GM18507 (cell line): ENCODE results near the gene ANKRD28.

Experiments
- DNase-seq: peaks from one replicate; pipeline ENCODE4 v3.0.0; 2011; ENCODE audit warnings: low read depth; ENCODE audit not compliant: insufficient read length; ENCODE audit errors: extremely low spot score
- FAIRE-seq: peaks from 2 replicates; lab custom pipeline; 2011; peaks lifted over from hg19 to GRCh38; lab: Jason Lieb, UNC

The ANKRD28 gene

DNA sequence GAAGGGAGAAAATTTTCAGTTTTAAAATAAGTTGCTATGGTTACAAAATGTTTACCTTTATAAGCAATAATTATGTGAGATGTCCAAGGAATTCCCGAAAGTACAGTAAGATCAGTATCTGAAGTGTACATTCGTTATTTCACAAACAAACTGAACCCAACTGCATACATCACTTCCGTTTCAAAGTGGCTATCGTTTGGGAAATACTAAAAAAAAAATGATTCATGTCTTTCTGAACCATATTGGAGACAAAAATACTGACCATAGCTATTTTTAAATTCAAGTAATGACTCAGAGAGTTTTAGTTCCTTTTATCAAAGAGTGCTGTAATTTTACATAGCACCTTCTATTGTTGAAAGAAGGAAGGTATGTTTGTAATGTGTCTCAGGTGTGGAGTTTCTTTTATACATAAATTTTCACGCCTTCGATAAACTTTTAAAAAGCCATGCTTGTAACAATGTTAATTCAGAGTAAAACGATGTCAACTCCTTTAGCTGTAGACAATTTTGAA lies 8.0 kb upstream of the ANKRD28 start:
- peak; percentile 95 for FAIRE-seq
- DNase-seq = peak; percentile 40

DNA sequence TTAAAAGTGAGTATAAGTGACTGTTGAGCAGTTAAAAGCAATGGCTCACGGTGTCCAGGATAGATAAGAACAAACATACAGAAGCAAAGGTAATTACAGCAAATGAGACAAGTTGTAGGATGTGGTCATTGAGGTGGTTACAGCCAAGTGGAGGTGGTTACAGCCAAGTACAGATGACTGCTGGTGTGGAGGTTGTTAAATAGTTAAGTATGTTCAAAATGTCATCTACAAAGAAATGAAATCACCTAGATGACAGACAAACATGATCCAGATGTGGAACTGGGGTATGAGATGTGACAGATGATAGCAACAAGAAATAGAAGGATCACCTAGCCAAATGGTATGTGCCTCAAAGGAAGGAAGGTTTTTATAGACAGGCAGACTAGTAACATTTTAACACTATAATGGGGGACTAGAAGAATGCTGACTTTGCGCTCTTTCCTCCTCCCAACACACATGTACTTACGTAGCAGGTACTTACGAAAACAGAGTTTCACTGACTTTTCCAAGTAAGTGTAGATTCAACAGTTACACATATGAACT lies 6.8 kb upstream of the ANKRD28 start:
- DNase-seq = no peak
- FAIRE-seq = peak; percentile 50

DNA sequence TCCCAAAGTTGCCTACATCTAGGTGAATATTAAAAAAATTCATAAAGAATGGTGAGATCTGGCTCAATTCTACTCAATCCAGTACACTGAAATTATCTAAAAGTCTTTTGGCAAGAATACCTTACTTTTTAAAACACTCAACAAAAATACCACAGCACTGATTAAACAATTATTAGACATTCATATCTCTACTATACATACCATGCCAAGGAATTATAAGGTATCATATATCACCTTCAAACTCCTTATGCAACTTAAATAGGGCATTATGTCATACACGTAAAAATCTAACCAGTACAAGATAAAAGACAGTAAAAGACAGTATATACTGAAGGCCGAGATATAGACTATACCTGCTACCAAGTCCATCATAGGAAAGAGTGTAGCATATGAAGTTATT lies 6.1 kb upstream of the ANKRD28 start:
- FAIRE-seq (no peak), DNase-seq (no peak)

DNA sequence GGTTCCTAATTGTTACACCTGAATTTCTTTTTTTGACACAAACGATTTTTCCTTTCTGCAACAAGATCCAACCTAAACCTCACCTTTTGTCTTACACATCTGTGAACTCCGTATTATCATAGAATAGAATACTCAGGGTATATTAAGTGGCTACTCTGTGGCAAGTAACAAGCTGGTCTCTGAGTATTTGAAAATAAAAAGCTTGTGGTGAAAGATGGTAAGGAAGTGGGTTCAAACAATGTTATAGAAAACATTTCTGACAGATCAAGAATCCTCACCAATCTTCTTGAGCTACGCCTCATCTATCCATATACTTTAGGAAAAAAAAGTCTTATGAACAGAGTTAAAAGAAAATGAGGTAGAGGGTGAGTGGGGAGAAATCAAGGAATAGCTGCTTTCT lies 3.5 kb upstream of the ANKRD28 start:
- FAIRE-seq (no peak), DNase-seq (no peak)

DNA sequence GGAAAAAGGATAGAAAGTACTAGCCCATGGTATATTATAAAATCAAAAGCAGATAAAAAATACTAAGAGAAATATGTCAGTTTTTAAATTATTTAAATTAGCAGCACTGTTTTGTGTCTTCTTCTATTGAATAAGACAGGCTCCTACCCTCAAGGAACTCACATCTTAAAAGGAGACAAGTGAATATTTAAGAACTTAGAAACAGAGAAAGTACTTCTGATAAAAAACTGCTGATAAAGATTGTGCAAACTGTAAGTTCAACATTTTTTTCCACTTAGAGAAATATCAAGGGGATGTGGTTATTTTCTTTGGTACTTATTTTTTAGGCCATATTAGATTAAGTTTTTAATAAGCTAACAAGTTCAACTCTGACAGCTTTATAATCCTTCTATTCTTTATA lies 3.0 kb upstream of the ANKRD28 start:
- FAIRE-seq = no peak
- DNase-seq = no peak

DNA sequence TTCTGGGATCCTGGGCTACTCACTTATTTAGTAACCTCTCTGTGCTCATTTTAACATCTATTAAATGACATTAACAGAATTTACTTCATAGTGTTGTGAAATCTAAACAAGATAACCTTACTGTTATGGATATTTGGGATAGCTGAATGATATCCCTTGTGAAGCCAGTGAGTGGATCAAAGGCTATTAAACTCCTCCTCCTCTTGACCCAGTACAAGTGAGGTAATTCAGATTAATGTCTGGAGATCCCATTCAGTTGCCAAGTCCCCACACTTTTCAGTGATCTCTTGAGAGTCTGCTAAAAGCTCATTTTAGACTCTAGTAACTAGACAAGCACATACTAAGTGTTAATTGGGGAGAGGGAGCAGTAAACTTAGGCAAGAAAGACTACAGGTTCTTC lies 2.5 kb upstream of the ANKRD28 start:
- no peak for FAIRE-seq
- no peak for DNase-seq

DNA sequence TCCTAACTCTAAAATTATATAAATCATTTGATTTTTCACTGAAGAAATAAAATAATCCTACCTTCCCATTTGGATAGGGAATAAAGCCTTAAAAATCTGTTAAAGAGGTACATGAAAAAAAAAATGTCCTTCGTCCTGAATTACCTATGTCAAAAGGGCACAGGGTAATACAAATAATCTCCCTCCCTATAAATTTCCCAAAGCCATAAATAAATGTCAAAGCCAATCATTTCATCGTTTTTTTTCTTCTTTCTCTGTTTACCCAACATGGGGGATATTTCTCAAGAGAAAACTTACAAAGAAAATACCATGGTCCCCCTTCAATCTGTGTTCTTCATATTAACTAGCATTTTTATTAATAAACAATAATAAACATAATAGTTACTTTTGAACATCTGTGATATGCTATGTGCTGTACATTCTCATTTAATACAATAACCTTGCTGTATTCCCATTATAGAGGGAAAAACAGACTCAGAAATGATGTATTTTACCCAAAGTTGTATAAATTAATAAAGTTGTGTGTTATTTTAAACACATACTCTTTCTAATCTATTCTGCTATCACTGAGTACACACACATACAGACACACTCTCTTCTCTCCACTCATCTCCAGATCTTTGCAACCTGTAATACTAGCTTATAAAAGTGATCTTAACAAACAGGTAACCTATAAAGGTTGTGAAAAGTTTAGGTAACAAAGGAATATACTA lies 910 bp upstream of the ANKRD28 start:
- FAIRE-seq (no peak), DNase-seq (no peak)

DNA sequence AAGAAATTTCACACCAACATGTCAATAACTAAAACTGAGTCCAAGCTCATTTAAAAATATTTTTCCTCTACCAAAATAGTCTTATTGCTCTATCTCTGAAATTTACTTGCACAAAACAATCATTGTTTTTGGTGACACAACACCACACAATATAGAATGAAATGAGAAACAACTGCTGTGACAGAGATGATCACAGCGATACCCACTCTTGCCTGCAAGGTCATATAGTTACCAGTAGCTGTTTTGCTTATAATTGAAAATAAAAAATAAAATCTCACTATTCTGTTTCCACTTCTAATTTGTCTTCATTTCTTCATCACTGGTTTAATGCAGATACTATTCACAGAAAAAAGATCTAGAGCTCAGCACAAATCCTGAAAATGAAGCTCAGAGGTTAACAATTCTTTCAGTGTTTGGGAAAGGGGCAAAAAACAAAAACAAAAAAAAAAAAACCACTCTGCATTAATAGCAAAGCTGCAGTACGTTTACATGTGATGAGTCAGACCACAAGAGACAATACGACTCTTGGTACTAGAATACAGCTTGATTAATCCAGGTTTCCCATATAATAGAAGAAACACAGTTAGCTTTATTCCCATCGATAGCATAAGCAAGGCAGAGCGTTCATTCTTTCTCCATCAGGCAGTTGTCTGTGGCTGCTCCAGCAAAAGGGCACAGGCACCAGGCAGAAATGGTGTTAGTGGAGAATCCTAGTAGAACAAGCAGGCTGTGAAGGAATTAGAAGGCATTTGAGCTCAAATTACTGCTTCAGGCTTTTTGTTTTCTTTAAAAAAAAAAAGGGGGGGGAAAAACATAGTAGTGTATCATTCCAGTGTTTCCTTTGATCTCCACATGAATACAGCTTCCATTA lies 773 bp downstream of the ANKRD28 start:
- DNase-seq = no peak
- FAIRE-seq = no peak

DNA sequence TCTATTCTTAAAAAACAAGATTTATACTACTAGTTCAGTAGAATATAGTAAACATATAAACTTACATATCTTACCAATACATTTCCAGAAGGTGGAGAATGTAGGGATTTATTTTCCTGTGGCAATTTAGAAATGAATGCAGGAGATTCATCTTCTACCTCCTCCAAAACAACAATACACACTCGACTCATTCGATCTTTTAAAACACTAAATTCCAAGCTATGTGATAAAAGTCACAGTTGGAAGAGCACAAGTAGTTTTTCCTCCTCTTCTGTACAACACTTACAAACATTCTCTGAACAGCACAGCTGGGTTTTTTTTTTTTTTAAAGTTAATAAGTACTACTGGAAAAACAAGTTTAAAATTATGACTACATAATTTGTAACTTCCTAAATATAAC lies 1.4 kb downstream of the ANKRD28 start:
- FAIRE-seq (peak; percentile 47), DNase-seq (no peak)

DNA sequence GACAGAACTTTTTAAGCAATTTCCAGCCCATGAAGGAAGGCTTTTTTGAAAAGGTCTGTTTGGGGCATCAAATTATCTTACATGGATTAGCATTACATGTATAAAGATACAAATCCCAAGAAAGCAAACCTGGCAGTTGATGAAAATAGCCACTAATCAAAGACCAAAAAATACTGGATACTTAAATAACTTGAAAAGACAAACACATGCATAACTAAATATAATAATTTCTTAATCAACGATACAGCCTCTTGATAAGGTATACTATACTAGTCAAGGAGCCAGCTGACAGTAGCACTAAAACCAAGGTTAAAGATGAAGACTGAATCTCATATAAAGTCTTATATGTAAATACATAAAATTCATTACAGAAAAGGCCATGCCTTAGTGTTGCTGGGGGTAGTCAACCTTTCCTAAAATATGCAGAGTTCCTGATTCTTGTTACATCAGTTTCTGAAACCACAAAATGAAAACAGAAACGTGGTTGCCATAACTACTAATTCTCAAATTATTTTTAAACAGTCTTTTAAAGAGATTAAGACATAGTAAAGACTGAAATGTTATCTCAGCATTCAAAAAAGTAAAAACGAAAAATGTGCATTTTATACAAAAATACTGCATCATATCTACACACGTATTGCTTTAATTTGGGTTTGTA lies 2.0 kb downstream of the ANKRD28 start:
- peak; percentile 79 for FAIRE-seq
- DNase-seq = no peak

DNA sequence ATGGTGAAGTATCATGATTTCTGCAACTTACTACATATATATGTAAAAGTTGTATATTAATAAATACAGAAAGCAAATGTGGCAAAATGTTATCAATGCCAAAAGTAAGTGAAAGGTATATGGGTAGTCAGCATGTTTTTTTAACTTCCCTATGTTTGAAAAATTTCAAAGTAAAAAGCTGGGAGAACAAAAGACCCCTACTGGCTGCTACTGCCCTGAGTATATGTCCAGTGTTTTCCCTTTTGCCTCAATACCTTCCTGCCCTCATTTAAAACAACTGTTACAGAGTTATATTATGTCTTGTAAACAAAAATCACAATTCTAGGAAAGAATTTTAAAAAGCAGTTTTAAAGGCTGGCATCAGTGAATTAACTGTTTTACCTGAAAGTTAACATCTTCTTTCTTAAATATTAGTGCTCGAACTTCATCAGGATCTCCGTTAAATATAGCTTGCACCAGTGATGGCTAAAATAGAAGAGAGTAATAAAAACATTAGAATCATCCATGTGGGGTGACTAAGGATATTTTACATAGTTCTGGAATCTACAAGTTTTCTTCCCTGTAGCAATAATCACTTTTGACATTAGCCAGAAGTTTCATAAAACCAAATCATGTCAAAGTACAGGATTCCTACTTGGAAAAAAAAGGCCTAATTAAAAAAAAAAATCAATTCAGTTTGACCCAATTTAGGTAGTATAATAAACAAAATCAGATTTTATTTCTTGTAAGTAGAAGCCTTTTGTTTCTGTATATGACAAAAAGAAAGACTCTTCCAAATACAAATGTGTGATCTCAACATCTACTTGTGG lies 2.7 kb downstream of the ANKRD28 start:
- FAIRE-seq (no peak), DNase-seq (no peak)

DNA sequence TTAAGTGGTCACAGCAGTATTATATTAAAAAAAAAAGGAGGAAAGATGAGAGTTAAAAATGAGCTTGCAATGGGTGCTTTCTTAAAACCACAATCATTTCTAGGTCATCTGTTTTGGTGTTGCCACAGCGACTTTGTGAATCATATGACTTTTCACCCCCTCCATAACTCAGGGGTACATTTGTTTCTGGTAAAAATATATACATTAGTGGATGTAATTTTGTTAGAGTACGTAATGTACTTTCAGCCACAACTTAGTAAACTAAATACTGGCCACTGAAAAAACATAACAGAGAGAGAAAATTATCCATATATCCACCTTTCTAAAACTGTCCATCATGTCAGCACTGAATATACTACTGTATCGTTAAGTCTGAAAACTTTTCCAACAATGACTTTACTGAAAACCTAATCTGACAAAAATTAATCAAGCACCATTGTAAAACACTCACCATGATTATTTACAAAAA lies 3.4 kb downstream of the ANKRD28 start:
- DNase-seq = no peak

DNA sequence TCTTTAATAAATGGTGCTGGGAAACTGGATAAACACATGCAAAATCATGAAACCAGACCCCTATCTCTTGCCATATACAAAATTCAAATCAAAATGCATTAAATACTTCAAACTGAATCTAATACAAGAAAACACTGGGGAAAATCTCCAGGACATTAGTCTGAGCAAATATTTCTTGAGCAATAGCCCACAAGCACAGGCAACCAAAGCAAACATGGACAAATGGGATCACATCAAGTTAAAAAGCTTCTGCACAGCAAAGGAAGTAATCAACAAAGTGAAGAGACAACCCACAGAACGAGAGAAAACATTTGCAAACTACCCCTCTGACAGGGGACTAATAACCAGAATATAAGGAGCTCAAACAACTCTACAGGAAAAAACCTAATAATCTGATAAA lies 6.3 kb downstream of the ANKRD28 start:
- DNase-seq (no peak), FAIRE-seq (no peak)

More for the DNA sequence above, 3.4 kb downstream of the ANKRD28 start:
- peak; percentile 45 for FAIRE-seq

DNA sequence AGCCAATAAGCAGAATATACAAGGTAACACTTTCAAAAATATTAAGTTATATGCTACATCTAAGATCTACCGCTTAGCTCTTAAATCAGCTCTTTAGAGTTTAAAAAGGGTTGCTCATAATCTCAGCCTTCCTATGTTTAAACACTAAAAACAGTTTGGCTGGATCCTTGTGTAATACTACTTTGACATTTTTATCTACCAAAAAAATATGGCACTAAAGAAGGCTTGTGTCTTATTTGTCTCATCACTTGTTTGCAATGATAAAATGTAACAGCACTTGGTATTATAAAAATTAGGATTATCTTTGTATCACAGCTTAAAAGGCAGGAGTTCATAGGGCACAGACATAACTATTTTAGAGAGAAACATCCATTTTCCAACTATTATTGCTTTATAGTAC lies 9.8 kb downstream of the ANKRD28 start:
- DNase-seq (no peak), FAIRE-seq (no peak)

DNA sequence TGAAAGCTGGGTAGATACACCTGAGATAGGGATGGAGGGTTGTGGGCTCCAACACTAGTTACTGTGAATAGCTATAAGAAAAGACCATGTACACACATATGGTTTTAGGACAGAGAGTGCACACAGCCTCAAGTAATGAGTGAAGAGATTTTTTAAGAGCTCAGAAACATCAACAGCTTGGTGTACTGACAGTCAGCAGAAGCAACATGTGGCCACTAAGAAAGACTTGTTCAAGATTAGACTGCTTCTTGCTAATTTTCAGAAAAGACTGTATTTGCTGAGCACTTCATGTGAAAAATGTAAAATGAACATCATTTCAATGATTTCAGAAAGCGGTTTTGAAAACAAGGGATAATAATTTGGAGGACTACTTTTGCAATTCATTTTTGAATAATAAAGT lies 10.3 kb downstream of the ANKRD28 start:
- FAIRE-seq (no peak), DNase-seq (no peak)

DNA sequence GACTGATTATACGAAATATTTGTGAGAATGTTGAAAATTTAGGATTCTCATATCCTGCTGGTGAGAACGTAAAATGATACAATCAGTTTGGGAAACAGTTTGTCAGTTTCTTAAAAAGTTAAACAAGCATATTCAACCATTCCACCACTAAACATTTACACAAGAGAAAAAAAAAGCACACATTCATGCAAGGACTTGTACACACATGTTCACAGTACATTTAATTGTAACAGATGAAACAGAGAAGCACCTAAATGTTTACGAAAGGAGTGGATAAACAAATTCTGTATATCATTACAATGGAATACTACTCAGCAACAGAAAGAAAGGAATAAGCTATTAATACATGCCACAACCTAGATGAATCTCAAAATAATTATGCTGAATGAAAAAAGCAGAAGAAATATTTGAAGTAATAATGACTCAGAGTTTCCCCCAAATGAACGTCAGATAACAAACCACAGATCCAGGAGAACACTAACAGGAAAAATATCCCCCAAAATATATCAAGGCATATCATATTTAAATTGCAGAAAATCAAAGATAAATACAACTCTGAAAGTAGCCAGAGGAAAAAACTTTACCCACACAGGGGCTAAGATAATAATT lies 14.3 kb downstream of the ANKRD28 start:
- no peak for FAIRE-seq
- DNase-seq = no peak

DNA sequence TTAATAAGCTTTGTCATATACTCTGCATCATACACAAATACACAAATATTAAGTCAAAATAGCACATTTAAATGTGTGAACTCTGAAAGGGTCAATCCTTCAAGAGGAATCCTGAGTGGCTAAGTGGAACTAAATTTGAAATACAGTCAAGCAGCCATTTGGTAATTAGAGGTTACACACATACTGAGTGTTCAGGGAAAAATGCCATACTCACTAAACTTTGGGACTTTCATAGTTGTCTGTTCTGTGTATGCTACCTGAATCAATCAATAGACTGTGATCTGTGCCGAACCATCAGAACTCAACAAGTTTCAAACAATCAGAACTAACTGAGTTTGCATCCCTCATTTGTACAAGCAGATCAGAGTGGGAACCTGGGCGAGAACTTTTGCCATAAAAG lies 15.3 kb downstream of the ANKRD28 start:
- no peak for DNase-seq
- no peak for FAIRE-seq

DNA sequence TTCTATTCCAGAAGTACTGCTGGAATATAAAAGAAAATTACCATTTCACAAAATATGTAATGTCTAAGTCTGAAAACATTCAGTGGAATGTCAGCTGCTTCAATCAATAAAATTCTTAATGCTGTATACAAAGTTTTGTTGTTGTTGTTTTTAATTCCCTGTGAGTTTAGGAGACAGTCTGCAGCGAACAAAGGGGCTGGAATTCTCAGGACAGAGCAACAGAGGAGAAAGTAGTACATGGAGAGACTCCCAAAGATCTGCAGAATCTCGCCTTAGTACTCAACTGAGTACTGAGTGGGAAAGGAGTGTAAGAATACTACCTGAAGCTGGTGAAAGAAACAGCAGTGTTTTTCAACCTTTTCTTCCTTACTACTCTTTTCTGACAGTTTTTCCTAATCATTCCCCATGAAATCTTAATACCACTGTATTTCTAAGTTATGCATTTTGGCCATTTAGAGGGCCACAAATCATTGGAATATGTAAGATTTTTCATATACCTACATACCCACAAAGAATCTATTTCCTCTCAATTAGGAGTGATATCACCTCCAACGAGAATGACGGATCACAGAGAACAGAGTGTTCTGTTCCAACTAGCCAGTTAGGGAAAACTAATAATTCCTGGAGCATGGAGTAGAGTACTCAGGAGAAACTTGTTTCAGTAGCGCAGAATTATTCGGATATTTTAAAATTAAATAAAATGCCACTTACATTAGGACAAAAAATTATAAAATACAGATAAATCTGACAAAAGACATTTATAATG lies 16.0 kb downstream of the ANKRD28 start:
- DNase-seq (no peak), FAIRE-seq (no peak)
